Measurements from ENCODE around the gene CEACAM6. TPM values are rescaled to one million over a fixed set of nuclear protein-coding genes. Genes with fewer than 3 reads are reported as not detected.
"Not testable (repeated sequence)": the region's sequence is repeated elsewhere in the genome, so short reads cannot be mapped to it uniquely, and the experiment has no call there.

Gene CEACAM6
- total RNA-seq, 2 experiments from 2014 or later, result not detected

DNA sequence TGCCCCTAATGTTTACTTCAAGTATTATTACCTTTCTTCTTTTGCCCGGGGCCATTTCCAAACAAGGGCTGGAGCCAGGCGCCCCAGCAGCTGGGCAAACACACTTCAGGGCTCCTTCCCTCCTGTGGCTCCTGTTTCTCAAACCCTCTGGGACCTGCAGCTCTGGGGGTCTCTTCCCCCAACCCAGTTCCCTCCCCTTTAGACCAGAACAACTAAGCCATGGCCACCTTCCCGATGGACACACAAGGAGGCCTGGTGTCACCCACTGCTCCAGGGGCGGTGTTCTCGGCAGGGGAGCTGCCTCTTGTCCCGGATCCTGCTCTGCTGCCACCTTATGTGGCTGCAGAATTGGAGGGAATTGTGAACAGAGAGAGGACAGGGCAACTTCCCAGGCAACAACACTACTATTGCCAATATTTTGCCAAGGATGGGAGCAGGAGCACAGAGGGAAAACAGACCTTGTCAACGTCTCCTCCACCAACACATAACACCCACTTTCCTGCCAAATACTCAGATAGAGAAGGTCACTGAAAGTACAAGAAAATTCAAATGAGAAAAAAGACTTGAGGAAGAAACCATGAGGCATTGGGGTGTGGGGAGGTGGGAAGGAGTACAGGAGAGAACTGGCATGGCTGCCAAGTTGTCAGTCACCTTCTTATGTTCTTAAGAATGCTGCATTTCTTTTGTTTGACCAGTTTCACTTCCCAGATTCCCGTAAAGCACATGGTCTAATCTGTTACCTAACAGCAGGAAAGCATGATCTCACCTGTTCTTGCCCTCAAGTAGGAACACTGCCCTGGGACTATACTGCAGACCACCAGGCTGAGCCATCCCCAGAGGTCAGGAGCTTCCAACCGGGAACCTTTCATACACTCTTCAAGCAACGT is 4.8 kb upstream of the CEACAM6 start:
- intact Hi-C loops (cut with micrococcal nuclease); H3K4me3 Mint-ChIP-seq; H3K4me1 Mint-ChIP-seq (ENCODE audit: low read depth); H3K9me3 Mint-ChIP-seq; H3K36me3 Mint-ChIP-seq (ENCODE audit: low read depth); H3K27ac Mint-ChIP-seq; DNase-seq: not testable (repeated sequence)
- CTCF ChIA-PET, result interaction anchor here (0.7 to 5.3 kb wide), 6 partner anchors 10 to 156 kb away, joined by 3 to 122 read pairs (median 18); no protein-coding TSS in a partner anchor
- peaks cover 50% of the 10 kb centered on the region for H3K27me3 Mint-ChIP-seq (ENCODE audit: low read depth)

DNA sequence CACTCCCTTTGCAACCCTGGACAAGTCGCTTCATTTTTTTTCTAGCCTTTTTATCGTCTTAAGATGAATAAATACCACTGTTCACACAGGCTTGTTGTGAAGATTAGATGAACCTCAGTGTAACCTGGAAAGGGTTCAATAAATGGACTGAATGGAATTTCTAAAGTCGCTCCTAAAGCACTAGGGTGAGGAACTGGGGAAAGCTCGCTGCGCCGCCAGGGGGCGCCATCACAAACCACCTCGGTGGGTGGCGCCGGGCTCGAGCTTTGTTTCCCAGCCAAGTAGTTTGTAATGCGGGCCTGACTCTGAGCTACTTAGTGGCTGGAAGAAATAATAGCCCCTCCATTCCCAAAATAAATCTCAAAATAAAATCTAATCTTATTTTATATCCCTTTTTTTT is 2.2 kb upstream of the CEACAM6 start:
- Mint-ChIP-seq H3K4me1 (ENCODE audit: low read depth) (peaks cover 6% of the 10 kb centered on the region), H3K9me3 (no peaks in the 10 kb centered on the region), H3K4me3 (no peak overlapping the region), H3K36me3 (ENCODE audit: low read depth) (no peaks in the 10 kb centered on the region), H3K27me3 (ENCODE audit: low read depth) (peaks cover 28% of the 10 kb centered on the region), H3K27ac (no peak overlapping the region)
- CTCF ChIA-PET, result interaction anchor here (0.6 to 5.3 kb wide), 51 partner anchors 10 to 1612 kb away, joined by 3 to 122 read pairs (median 4); no protein-coding TSS in a partner anchor
- DNase-seq, result peak; percentile 79
- intact Hi-C loops (cut with micrococcal nuclease), result loop anchor here (1.0 to 2.0 kb wide), 2 partner anchors 32 to 68 kb away; no protein-coding TSS in a partner anchor

GRCh38 chr19:41753936-41754529 is 1.3 kb upstream of the CEACAM6 start:
- DNase-seq, result peak; percentile 85
- CTCF ChIA-PET, result interaction anchor here (0.7 to 5.3 kb wide), 35 partner anchors 10 to 241 kb away, joined by 3 to 122 read pairs (median 5); no protein-coding TSS in a partner anchor

GRCh38 chr19:41758846-41759245 is 3.5 kb downstream of the CEACAM6 start:
- Mint-ChIP-seq H3K9me3 (no peaks in the 10 kb centered on the region), H3K27ac (no peak overlapping the region), H3K4me1 (ENCODE audit: low read depth) (peaks cover 2% of the 10 kb centered on the region), H3K4me3 (no peak overlapping the region), H3K36me3 (ENCODE audit: low read depth) (no peaks in the 10 kb centered on the region), H3K27me3 (ENCODE audit: low read depth) (peaks cover 35% of the 10 kb centered on the region)
- intact Hi-C loops (cut with micrococcal nuclease), result no loop called here
- no peak for DNase-seq
- CTCF ChIA-PET, result no interaction called here

More at GRCh38 chr19:41753936-41754529, 1.3 kb upstream of the CEACAM6 start:
- H3K36me3 Mint-ChIP-seq (ENCODE audit: low read depth), result no peaks in the 10 kb centered on the region
- peaks cover 6% of the 10 kb centered on the region for H3K4me1 Mint-ChIP-seq (ENCODE audit: low read depth)
- intact Hi-C loops (cut with micrococcal nuclease), result loop anchor here (1.0 to 2.0 kb wide), 2 partner anchors 31 to 67 kb away; no protein-coding TSS in a partner anchor
- H3K27me3 Mint-ChIP-seq (ENCODE audit: low read depth), result peaks cover 22% of the 10 kb centered on the region
- no peaks in the 10 kb centered on the region for H3K9me3 Mint-ChIP-seq
- no peak overlapping the region for H3K4me3 Mint-ChIP-seq
- H3K27ac Mint-ChIP-seq, result no peak overlapping the region

DNA sequence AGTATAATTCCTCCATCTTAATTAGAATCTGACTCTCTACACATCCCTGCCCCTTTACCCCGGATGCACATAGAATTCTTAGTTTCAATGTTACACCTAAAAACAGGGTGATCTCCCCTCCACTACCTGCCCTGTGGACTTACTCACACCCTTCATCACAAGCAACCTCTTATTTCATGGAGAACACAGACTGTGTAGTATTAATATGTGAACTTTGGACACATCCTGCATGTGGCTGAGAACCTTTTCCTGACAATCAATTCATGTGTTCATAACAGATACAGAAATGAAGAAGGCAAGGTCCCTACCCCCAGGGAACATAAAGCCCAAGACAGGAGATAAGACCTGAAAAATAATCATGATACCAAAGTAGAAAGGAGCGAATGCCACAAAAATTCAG is 11.8 kb downstream of the CEACAM6 start:
- CTCF ChIA-PET, result interaction anchor here (0.8 kb wide), 1 partner anchor 14 kb away, joined by 4 read pairs; no protein-coding TSS in a partner anchor
- Mint-ChIP-seq H3K36me3 (ENCODE audit: low read depth) (no peaks in the 10 kb centered on the region), H3K4me3 (no peak overlapping the region), H3K4me1 (ENCODE audit: low read depth) (peaks cover under 1% of the 10 kb centered on the region), H3K27me3 (ENCODE audit: low read depth) (peaks cover 23% of the 10 kb centered on the region), H3K27ac (no peak overlapping the region), H3K9me3 (no peaks in the 10 kb centered on the region)
- intact Hi-C loops (cut with micrococcal nuclease), result no loop called here
- DNase-seq, result no peak

GRCh38 chr19:41768105-41768504 is 12.8 kb downstream of the CEACAM6 start:
- intact Hi-C loops (cut with micrococcal nuclease); H3K4me1 Mint-ChIP-seq (ENCODE audit: low read depth); DNase-seq; H3K27ac Mint-ChIP-seq; H3K36me3 Mint-ChIP-seq (ENCODE audit: low read depth); H3K4me3 Mint-ChIP-seq; H3K9me3 Mint-ChIP-seq: not testable (repeated sequence)
- CTCF ChIA-PET, result interaction anchor here (0.8 kb wide), 1 partner anchor 15 kb away, joined by 4 read pairs; no protein-coding TSS in a partner anchor
- H3K27me3 Mint-ChIP-seq (ENCODE audit: low read depth), result peaks cover 28% of the 10 kb centered on the region

DNA sequence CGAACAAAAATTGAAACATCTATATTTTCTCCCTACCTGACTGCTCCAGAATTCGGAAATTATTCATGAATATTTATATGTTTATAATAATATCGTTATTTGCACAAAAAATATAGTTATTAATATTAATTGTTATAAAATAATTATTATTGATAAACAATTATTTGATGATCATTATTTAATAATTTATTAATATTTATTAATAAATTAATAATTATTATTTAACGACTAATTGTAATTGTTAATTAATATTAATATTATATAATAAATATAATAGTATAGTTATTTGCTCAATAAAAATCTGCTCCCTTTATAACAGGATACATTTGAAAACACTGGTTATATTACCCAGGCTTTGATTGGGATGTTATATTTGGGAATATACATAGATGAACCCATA is 14.3 kb downstream of the CEACAM6 start:
- Mint-ChIP-seq H3K4me1 (ENCODE audit: low read depth) (peaks cover 24% of the 10 kb centered on the region), H3K4me3 (no peak overlapping the region), H3K36me3 (ENCODE audit: low read depth) (no peaks in the 10 kb centered on the region), H3K27ac (no peak overlapping the region), H3K9me3 (no peaks in the 10 kb centered on the region), H3K27me3 (ENCODE audit: low read depth) (peaks cover 41% of the 10 kb centered on the region)
- intact Hi-C loops (cut with micrococcal nuclease), result no loop called here
- no peak for DNase-seq
- CTCF ChIA-PET, result interaction anchor here (0.6 to 4.6 kb wide), 3 partner anchors 15 to 147 kb away, joined by 3 to 20 read pairs (median 13); no protein-coding TSS in a partner anchor

DNA sequence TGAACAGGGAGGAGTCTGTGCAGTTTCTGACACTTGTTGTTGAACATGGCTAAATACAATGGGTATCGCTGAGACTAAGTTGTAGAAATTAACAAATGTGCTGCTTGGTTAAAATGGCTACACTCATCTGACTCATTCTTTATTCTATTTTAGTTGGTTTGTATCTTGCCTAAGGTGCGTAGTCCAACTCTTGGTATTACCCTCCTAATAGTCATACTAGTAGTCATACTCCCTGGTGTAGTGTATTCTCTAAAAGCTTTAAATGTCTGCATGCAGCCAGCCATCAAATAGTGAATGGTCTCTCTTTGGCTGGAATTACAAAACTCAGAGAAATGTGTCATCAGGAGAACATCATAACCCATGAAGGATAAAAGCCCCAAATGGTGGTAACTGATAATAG is 16.1 kb downstream of the CEACAM6 start:
- intact Hi-C loops (cut with micrococcal nuclease), result no loop called here
- Mint-ChIP-seq H3K4me1 (ENCODE audit: low read depth) (peaks cover 36% of the 10 kb centered on the region), H3K27ac (no peak overlapping the region)

DNA sequence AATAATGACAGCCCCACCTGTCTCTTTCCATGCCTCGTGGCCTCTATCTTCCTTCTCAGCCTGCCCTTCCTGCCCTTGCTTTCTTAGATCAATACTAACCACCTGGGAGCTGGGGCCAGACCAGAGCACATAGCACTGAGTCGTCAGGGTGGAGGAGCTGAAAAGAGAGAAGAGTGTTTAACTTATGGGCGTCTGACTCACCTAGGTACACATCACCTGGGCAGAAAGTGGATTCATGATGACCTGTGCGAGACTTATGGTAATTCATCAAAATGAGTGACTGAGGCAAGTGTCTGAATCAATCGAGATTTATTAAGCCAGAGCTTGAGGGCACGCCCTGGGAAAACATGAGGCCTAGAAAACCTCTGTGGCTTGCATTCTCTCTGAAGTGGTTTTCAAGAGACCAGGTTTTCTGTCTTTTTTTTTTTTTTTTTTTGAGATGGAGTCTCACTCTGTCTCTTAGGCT is 19.2 kb downstream of the CEACAM6 start:
- no peaks in the 10 kb centered on the region for H3K9me3 Mint-ChIP-seq
- H3K4me3 Mint-ChIP-seq, result no peak overlapping the region
- peak; percentile 69 for DNase-seq
- peaks cover 36% of the 10 kb centered on the region for H3K4me1 Mint-ChIP-seq (ENCODE audit: low read depth)
- H3K27ac Mint-ChIP-seq, result no peak overlapping the region
- CTCF ChIA-PET, result interaction anchor here (0.6 to 6.3 kb wide), 8 partner anchors 10 to 326 kb away, joined by 3 to 67 read pairs (median 8); partner anchors contain the start of genes CEACAM3 and CEACAM6
- no peaks in the 10 kb centered on the region for H3K36me3 Mint-ChIP-seq (ENCODE audit: low read depth)
- intact Hi-C loops (cut with micrococcal nuclease), result no loop called here
- H3K27me3 Mint-ChIP-seq (ENCODE audit: low read depth), result peaks cover 67% of the 10 kb centered on the region

More for the DNA sequence above, 16.1 kb downstream of the CEACAM6 start:
- Mint-ChIP-seq H3K4me3 (no peak overlapping the region), H3K36me3 (ENCODE audit: low read depth) (no peaks in the 10 kb centered on the region), H3K27me3 (ENCODE audit: low read depth) (peaks cover 50% of the 10 kb centered on the region), H3K9me3 (no peaks in the 10 kb centered on the region)
- DNase-seq, result no peak
- CTCF ChIA-PET, result interaction anchor here (1.3 to 4.6 kb wide), 3 partner anchors 10 to 18 kb away, joined by 3 to 20 read pairs (median 13); no protein-coding TSS in a partner anchor

DNA sequence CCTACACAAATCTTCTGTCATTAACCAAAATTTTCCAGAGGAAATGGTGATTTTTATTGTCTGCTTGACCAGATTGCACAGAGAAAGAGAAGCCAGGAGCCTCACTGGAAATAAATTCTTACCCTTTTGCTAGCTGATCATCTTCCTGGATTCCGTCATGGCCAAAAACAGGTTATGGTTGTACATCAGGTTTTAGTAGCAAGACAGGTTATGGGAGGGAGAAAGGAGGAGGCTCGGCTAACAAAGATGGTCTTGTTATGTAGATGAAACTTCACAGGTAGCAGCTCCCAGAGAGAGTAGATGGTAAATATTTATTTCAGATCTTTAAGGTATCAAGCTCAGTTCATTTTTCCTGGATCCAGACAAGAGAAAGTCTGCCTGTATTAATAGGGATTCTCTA is 21.4 kb downstream of the CEACAM6 start:
- no peaks in the 10 kb centered on the region for H3K36me3 Mint-ChIP-seq (ENCODE audit: low read depth)
- H3K9me3 Mint-ChIP-seq, result no peaks in the 10 kb centered on the region
- DNase-seq, result no peak
- intact Hi-C loops (cut with micrococcal nuclease), result no loop called here
- no peak overlapping the region for H3K27ac Mint-ChIP-seq
- CTCF ChIA-PET, result interaction anchor here (1.3 to 6.3 kb wide), 3 partner anchors 8 to 23 kb away, joined by 8 to 67 read pairs (median 16); partner anchors contain the start of gene CEACAM6
- H3K4me1 Mint-ChIP-seq (ENCODE audit: low read depth), result peaks cover 36% of the 10 kb centered on the region
- no peak overlapping the region for H3K4me3 Mint-ChIP-seq
- H3K27me3 Mint-ChIP-seq (ENCODE audit: low read depth), result peaks cover 67% of the 10 kb centered on the region

DNA sequence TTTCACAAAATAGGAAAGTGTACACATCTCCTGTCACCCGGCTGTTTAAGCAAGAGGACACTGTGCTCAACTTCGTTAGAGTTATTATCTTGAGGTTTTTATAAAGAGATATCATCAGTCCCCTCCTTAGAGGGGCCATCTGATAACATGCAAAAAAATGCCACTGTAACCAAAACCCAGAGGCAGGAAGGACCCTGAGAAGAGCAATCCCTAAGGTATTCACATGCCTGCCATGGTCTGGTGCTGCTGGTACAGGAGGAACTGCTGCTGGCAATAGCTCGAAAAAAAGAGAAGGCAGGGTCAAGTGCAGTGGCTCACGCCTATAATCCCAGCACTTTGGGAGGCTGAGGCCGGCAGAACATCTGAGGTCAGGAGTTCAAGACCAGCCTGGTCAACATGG is 28.3 kb downstream of the CEACAM6 start:
- CTCF ChIA-PET, result interaction anchor here (0.5 to 5.1 kb wide), 6 partner anchors 11 to 1357 kb away, joined by 3 to 122 read pairs (median 16); partner anchors contain the start of gene CEACAM6
- no peak overlapping the region for H3K4me3 Mint-ChIP-seq
- no peaks in the 10 kb centered on the region for H3K36me3 Mint-ChIP-seq (ENCODE audit: low read depth)
- H3K27ac Mint-ChIP-seq, result no peak overlapping the region
- peaks cover 17% of the 10 kb centered on the region for H3K4me1 Mint-ChIP-seq (ENCODE audit: low read depth)
- DNase-seq, result no peak
- peaks cover 57% of the 10 kb centered on the region for H3K27me3 Mint-ChIP-seq (ENCODE audit: low read depth)
- intact Hi-C loops (cut with micrococcal nuclease), result no loop called here
- no peaks in the 10 kb centered on the region for H3K9me3 Mint-ChIP-seq

DNA sequence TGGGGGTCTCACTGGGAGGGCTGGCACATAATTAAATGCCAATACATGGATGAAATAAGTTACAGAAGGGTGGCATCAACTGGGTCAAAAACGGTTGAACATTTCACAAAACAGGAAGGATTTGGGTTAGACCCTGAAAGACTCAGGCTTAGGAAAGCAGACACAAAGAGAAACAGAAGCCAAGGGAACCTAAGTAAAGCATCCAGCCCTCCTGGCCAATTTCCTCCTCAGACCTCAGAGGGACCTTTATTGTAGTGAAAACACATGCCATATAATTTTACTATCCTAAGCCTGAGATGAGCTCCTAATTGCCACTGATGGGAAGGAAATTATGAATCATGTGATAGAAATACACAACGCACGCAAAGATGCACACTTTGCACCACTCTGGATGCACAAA is 29.0 kb downstream of the CEACAM6 start:
- no peak for DNase-seq
- no peaks in the 10 kb centered on the region for H3K9me3 Mint-ChIP-seq
- no peak overlapping the region for H3K4me3 Mint-ChIP-seq
- CTCF ChIA-PET, result interaction anchor here (0.8 to 5.1 kb wide), 8 partner anchors 8 to 78 kb away, joined by 3 to 122 read pairs (median 12); partner anchors contain the start of gene CEACAM6
- intact Hi-C loops (cut with micrococcal nuclease), result no loop called here
- peaks cover 51% of the 10 kb centered on the region for H3K27me3 Mint-ChIP-seq (ENCODE audit: low read depth)
- H3K36me3 Mint-ChIP-seq (ENCODE audit: low read depth), result no peaks in the 10 kb centered on the region
- H3K4me1 Mint-ChIP-seq (ENCODE audit: low read depth), result peaks cover 17% of the 10 kb centered on the region
- H3K27ac Mint-ChIP-seq, result no peak overlapping the region
